HFFc6 (cell line): ENCODE measurements around the gene EME2. TPM values are rescaled to one million over a fixed set of nuclear protein-coding genes. Genes with fewer than 3 reads are reported as not detected.

Experiments used
- DNase-seq: peaks from one replicate; pipeline ENCODE4 v3.0.0-alpha.2; 2018
- H3K27ac Mint-ChIP-seq: 2 replicates; pipeline ENCODE4 v1.8.0; 2020; ENCODE audit warnings: mild to moderate bottlenecking, mixed read lengths
- H3K27me3 Mint-ChIP-seq: 2 replicates; pipeline ENCODE4 v1.8.0; 2021; ENCODE audit warnings: mild to moderate bottlenecking, moderate library complexity, mixed read lengths; ENCODE audit not compliant: insufficient read depth
- H3K36me3 Mint-ChIP-seq: 2 replicates; pipeline ENCODE4 v1.8.0; 2021; ENCODE audit warnings: low read depth, mixed read lengths
- H3K4me1 Mint-ChIP-seq: 2 replicates; pipeline ENCODE4 v1.8.0; 2020; ENCODE audit warnings: low read depth, mixed read lengths
- H3K4me3 Mint-ChIP-seq: 2 replicates; pipeline ENCODE4 v1.8.0; 2020; ENCODE audit warnings: mild to moderate bottlenecking, moderate library complexity, mixed read lengths
- H3K9me3 Mint-ChIP-seq: 2 replicates; pipeline ENCODE4 v1.8.0; 2020; ENCODE audit warnings: mild to moderate bottlenecking, mixed read lengths
- total RNA-seq, 6 experiments: library from RNA; stranded (reverse); fragmentation: NEBNext Ultra II Directional; extraction: Animal tissue kit (Norgen Biotek cat#: 25700); gene quantifications; 2 replicates in 1 of 6; 3 replicates in 5 of 6; pipeline ENCODE4 v1.2.3, GENCODE V29; 2021
- TF ChIP-seq, protein P1 (sequence below): fragments of 200-600 bp; sonication (generic); IDR thresholded peaks from 2 replicates; pipeline ENCODE4 v1.5.0; 2021; ENCODE audit warnings: antibody characterized with exemption, mild to moderate bottlenecking

Gene EME2
- total RNA-seq, 6 experiments from 2014 or later: 11.4 to 16.1 (median 12.3) TPM

DNA sequence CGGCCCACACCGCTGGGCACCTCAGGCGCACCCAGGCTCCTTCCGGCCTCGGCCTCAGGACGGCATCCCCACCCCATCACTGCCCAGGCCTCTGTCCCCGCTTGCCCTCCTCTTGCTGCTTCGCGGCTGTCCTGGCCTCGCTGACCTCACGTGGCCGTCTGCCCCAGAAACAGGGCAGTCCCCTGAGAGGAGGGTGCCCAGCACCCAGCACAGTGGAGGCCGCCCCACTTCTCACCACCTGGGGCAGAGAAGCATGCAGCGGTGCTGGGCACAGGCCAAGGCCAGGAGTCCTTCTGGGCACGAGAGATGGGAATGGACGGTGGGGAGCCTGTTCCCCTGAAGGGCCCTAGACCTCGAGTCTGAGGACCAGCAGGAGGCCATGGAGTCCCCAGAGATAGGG is 45.1 kb downstream of the EME2 start:
- Mint-ChIP-seq H3K4me3 (no peak overlapping the region), H3K9me3 (no peaks in the 10 kb centered on the region), H3K36me3 (peaks cover 8% of the 10 kb centered on the region; the same call in 1 of the 2 replicates), H3K27ac (no peak overlapping the region), H3K4me1 (peaks cover 5% of the 10 kb centered on the region; the same call in 1 of the 2 replicates), H3K27me3 (no peaks in the 10 kb centered on the region)
- no peak for DNase-seq
- TF ChIP-seq, protein P1, sequence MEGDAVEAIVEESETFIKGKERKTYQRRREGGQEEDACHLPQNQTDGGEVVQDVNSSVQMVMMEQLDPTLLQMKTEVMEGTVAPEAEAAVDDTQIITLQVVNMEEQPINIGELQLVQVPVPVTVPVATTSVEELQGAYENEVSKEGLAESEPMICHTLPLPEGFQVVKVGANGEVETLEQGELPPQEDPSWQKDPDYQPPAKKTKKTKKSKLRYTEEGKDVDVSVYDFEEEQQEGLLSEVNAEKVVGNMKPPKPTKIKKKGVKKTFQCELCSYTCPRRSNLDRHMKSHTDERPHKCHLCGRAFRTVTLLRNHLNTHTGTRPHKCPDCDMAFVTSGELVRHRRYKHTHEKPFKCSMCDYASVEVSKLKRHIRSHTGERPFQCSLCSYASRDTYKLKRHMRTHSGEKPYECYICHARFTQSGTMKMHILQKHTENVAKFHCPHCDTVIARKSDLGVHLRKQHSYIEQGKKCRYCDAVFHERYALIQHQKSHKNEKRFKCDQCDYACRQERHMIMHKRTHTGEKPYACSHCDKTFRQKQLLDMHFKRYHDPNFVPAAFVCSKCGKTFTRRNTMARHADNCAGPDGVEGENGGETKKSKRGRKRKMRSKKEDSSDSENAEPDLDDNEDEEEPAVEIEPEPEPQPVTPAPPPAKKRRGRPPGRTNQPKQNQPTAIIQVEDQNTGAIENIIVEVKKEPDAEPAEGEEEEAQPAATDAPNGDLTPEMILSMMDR: no peak

DNA sequence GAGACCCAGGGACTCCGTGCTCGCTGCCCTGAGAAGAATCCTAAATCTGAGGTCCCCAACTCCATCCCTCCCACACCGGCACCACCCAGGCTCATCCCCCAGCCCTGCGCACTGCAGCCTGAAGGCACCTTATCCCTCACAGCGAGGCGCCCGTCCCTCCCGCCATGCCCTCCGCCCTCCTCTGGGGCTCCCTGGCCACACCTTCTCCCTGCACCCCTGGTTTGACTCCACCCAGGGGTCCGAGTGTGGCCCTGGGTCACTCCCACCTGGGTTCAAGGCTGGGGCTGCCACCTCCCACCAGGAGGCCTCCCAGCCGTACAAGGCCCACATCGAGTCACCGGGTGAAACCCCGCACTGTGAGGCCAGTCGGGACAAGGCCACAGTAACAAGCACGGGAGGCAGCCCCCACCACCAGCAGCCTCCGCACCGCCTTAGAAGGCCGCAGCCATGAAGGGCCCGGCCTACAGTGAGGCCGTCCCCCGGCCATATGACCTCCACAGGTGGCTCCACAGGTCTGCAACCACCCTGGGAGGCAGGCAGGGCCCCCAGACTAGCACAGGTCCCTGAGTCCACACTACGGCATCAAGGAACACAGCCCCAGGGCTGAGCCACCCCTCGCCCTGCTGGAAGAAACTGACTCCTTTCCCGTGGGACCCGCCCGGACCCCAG is 45.7 kb downstream of the EME2 start:
- no peak for DNase-seq
- H3K9me3 Mint-ChIP-seq: no peaks in the 10 kb centered on the region
- H3K4me1 Mint-ChIP-seq: peaks cover 4% of the 10 kb centered on the region; the same call in 1 of the 2 replicates
- H3K27me3 Mint-ChIP-seq: no peaks in the 10 kb centered on the region
- peaks cover 7% of the 10 kb centered on the region; the same call in 1 of the 2 replicates for H3K36me3 Mint-ChIP-seq
- no peak overlapping the region for H3K27ac Mint-ChIP-seq
- TF ChIP-seq, protein P1: no peak
- no peak overlapping the region for H3K4me3 Mint-ChIP-seq

DNA sequence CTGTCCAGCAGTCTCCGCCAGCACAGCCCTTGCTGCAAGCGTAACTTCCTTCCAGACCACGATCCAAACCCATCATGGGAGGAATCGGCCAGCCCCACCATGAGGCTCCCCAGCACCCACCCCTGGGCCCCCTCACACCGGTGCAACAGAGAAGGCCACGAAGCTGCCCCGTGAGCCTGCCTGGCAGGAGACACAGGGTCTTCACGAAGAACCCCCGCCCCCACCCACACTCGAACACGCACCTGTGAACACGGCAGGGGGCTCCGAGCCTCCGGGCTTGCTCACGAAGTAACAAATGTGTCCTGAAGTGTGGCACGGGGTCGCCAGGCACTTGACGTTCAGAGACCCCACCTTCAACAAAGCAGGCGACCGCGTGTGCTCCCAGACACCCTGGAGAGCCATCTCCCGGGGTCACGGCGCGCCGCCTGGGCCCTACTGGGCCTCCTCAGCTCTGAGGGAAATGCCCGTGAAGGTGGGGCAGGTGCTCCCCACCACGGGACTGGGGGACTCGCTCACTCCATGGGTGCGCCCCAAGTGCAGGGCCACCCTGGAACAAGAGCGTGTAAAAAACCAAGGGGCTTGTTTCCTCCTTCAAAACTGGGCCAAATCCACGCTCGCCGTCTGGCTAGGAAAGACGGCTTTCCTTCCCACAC is 46.4 kb downstream of the EME2 start:
- Mint-ChIP-seq H3K27me3 (no peaks in the 10 kb centered on the region), H3K9me3 (no peaks in the 10 kb centered on the region), H3K4me3 (no peak overlapping the region), H3K27ac (no peak overlapping the region), H3K4me1 (peaks cover 5% of the 10 kb centered on the region), H3K36me3 (peaks cover under 1% of the 10 kb centered on the region; the same call in 1 of the 2 replicates)
- TF ChIP-seq, protein P1: no peak
- no peak for DNase-seq

DNA sequence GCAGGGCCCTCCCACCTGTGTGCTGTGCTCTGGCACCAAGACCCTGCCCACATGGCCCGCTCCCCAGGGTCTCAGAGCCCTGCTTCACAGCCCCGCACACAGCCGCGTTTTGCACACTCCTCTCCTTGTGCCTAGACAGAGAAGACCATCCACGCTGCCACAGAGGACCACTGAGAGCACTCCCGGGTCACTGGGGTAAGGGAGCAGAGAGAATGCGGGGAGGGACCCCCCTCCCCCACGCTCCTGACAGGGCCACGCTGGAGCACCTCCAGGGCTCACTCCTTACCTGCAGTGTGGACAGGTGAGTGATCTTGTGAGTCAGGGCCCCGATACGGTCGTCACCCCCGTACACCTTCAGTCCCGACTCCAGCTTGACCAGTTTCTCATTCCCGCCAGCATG is 47.0 kb downstream of the EME2 start:
- DNase-seq: no peak
- Mint-ChIP-seq H3K4me1 (peaks cover 11% of the 10 kb centered on the region), H3K36me3 (no peaks in the 10 kb centered on the region), H3K9me3 (no peaks in the 10 kb centered on the region), H3K27ac (no peak overlapping the region), H3K27me3 (no peaks in the 10 kb centered on the region), H3K4me3 (no peak overlapping the region)
- TF ChIP-seq, protein P1: no peak

DNA sequence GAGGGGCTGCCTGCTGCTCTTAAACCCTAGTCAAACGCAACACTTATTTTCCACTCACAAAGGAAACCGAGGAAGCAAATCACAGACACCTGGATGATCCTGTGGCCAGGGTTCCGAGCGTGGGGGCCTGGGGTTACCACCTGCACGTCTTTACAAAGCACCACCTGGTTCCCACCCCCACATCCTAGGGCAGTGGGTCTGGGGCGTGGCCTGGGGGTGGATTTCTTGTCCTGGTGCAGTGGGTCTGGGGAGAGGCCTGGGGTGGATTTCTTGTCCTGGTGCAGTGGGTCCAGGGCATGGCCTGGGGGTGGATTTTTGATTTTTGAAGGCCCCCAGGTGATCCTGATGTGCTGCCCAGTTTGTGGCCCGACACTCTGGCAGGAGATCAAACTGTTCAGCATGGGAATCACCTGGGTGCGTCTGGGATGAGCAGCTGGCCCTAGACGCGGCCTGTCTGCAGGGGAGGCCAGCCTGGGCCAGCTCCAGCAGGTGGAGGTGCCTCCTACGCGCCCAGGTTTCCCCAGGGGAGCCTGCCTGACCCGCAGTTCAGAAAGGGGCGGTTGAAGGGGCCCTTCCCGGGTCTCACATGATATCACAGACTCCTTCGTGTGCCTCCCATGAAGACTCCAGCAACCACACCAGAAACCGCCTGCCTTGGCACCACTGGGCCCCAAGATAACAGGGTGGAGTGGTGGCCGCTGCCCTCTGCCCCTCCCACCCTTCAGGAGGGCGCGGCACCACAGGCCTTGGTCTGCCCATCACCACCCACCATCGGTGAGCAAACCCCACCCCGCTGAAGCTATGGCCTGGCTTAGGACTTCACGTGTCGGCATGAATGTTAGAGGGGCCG is 47.7 kb downstream of the EME2 start:
- Mint-ChIP-seq H3K4me1 (peaks cover 13% of the 10 kb centered on the region), H3K27ac (no peak overlapping the region), H3K27me3 (peaks cover 3% of the 10 kb centered on the region; the same call in 1 of the 2 replicates), H3K9me3 (no peaks in the 10 kb centered on the region), H3K4me3 (no peak overlapping the region), H3K36me3 (no peaks in the 10 kb centered on the region)
- no peak for DNase-seq
- TF ChIP-seq, protein P1: no peak
